ENCODE measurements around the gene PNPLA7. TPM values are rescaled to one million over a fixed set of nuclear protein-coding genes. Genes with fewer than 3 reads are reported as not detected.
"Not testable (repeated sequence)": the region's sequence is repeated elsewhere in the genome, so short reads cannot be mapped to it uniquely, and the experiment has no call there.

The PNPLA7 gene
- total RNA-seq, 4 donors from 2014 or later: 24.1 to 44.3 (median 28.2) TPM

DNA sequence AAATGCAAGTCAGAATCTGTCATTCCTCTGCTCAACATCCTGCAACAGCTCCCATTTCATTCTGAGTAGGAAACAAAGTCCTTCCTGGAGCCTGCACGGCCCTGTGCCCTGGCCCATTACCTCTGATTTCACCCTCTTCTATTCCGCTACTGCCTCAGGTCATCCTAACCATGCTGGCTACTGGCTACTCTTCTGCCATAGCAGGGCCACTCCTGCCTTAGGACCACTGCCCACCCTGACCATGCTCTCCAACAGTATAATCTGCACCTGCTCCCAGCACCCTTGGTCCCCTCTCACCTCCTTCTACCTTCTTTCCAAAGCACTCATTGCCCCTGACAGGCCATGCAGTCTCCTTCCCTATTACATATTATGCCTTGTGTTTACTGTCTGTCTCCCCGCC is 20.4 kb upstream of the PNPLA7 start:
- intact Hi-C loops (cut with DNase I; ENCODE audit: low total_unique reads): no loop called here
- TF ChIP-seq, protein P1, sequence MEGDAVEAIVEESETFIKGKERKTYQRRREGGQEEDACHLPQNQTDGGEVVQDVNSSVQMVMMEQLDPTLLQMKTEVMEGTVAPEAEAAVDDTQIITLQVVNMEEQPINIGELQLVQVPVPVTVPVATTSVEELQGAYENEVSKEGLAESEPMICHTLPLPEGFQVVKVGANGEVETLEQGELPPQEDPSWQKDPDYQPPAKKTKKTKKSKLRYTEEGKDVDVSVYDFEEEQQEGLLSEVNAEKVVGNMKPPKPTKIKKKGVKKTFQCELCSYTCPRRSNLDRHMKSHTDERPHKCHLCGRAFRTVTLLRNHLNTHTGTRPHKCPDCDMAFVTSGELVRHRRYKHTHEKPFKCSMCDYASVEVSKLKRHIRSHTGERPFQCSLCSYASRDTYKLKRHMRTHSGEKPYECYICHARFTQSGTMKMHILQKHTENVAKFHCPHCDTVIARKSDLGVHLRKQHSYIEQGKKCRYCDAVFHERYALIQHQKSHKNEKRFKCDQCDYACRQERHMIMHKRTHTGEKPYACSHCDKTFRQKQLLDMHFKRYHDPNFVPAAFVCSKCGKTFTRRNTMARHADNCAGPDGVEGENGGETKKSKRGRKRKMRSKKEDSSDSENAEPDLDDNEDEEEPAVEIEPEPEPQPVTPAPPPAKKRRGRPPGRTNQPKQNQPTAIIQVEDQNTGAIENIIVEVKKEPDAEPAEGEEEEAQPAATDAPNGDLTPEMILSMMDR (IDR thresholded peaks at IDR 0.05): no peak
- no peak for TF ChIP-seq POLR2A (IDR thresholded peaks at IDR 0.05)
- H3K4me3 ChIP-seq (ENCODE audit: low read depth, poor library complexity, severe bottlenecking): no peak overlapping the region
- 96 to 97% methylated on average over 3 of the region's 3 CpGs for WGBS, 2 donors
- DNase-seq (ENCODE audit: low spot score in 2 of 2): no peak

DNA sequence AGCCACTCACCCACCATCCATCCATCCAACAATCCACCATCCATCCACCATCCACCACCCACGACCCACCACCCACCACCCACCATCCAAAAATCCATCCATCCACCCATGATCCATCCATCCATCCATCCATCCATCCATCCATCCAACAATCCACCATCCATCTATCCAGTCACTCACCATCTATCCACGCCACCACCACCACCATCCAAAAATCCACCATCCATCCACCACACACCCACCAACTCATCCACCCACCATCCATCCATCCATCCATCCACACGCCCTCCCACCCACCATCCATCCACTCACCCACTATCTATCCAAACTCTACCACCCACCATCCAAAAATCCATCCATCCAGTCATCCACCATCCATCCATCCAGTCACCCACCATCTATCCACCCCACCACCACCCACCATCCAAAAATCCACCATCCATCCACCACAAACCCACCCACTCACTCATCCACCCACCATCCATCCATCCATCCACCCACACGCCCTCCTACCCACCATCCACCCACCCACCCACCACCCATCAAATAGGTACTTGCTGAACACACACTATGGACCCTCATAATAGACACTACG is 19.5 kb upstream of the PNPLA7 start:
- intact Hi-C loops (cut with DNase I; ENCODE audit: low total_unique reads): no loop called here

DNA sequence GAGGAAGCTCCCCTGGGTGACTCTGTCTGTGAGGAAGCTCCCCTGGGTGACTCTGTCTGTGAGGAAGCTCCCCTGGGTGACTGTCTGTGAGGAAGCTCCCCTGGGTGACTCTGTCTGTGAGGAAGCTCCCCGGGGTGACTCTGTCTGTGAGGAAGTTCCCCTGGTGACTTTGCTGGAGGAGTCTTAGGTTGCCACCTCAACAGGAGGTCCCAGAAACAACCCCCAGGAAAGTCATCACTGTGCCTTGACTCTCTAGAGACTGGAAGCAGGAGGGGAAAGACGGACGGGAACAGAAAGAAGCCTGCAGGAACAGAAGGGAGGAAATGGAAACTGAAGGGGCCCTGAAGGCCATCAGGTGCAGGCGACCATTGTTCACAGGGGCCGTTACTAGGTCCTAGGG is 18.2 kb upstream of the PNPLA7 start:
- 94 to 95% methylated on average over 5 of the region's 5 CpGs for WGBS, 2 donors
- intact Hi-C loops (cut with DNase I; ENCODE audit: low total_unique reads); H3K4me3 ChIP-seq (ENCODE audit: low read depth, poor library complexity, severe bottlenecking); DNase-seq (ENCODE audit: low spot score in 2 of 2): not testable (repeated sequence)

More for the DNA sequence above, 19.5 kb upstream of the PNPLA7 start:
- no peak overlapping the region for H3K4me3 ChIP-seq (ENCODE audit: low read depth, poor library complexity, severe bottlenecking)
- WGBS, 2 donors: 96% methylated on average over 5 of the region's 5 CpGs
- no peak for TF ChIP-seq POLR2A (IDR thresholded peaks at IDR 0.05)
- TF ChIP-seq, protein P1 (IDR thresholded peaks at IDR 0.05): no peak
- no peak for DNase-seq (ENCODE audit: low spot score in 2 of 2)

DNA sequence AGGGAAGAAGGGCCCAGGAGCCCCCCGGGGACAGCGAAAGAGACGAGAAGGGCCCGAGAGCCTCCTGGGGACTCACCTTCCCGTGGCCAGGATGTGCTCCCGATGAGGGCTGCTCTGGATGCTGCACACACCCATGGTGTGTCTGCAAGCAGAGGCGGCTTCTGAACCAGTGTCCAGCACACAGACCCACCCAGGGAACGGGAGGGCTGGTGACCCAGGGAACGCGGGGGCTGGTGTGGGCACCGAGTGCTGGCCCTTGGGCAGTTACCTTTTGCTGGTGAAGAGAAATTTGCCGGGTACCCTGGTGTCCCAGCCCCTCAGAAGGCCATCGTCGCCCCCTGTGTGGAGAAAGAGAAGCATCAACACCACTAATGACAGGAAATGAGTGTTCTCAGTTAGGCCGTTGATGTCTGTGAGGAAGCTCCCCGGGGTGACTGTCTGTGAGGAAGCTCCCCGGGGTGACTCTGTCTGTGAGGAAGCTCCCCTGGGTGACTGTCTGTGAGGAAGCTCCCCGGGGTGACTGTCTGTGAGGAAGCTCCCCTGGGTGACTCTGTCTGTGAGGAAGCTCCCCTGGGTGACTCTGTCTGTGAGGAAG is 14.7 kb upstream of the PNPLA7 start:
- TF ChIP-seq, protein P1 (IDR thresholded peaks at IDR 0.05): no peak
- no peak for TF ChIP-seq POLR2A (IDR thresholded peaks at IDR 0.05)
- peak in 1 of 2 donors; percentile 75 for DNase-seq (ENCODE audit: low spot score in 2 of 2)
- intact Hi-C loops (cut with DNase I; ENCODE audit: low total_unique reads): no loop called here
- 87 to 91% methylated on average over 14 to 17 of the region's 18 CpGs for WGBS, 2 donors
- no peak overlapping the region for H3K4me3 ChIP-seq (ENCODE audit: low read depth, poor library complexity, severe bottlenecking)

DNA sequence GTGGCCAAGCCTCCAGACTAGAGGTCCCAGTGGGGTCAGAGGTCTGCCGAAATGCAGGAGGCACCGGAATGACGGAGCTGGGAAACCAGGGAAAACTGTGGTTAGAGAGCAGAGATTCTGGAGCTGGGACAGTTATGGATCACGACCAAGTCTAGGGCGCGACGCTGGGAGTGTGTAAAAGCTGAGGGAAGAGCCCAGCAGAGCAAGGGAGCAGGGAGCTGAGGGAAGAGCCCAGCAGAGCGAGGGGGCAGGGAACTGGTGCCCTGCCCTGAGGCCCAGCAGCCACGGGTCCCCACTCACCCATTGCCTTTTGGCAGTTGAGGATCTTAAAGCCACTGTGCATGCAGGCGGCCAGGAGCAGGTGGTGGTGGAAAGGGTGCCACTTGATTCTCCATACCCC is 13.9 kb upstream of the PNPLA7 start:
- no peak overlapping the region for H3K4me3 ChIP-seq (ENCODE audit: low read depth, poor library complexity, severe bottlenecking)
- no peak for TF ChIP-seq POLR2A (IDR thresholded peaks at IDR 0.05)
- TF ChIP-seq, protein P1 (IDR thresholded peaks at IDR 0.05): no peak
- DNase-seq (ENCODE audit: low spot score in 2 of 2): no peak
- intact Hi-C loops (cut with DNase I; ENCODE audit: low total_unique reads): no loop called here
- 87 to 88% methylated on average over 9 to 10 of the region's 10 CpGs for WGBS, 2 donors

- 94% methylated on average over 4 of the region's 4 CpGs for WGBS, 2 donors
- H3K4me3 ChIP-seq (ENCODE audit: low read depth, poor library complexity, severe bottlenecking): no peak overlapping the region
- TF ChIP-seq, protein P1 (IDR thresholded peaks at IDR 0.05): no peak
- no peak for TF ChIP-seq POLR2A (IDR thresholded peaks at IDR 0.05)
- DNase-seq (ENCODE audit: low spot score in 2 of 2): no peak
- intact Hi-C loops (cut with DNase I; ENCODE audit: low total_unique reads): no loop called here
These were observed 7.9 kb upstream of the PNPLA7 start for GRCh38 chr9:137558127-137558526.

Data from lower leg skin (tissue), 4 donors.